ENCODE data around the gene SLC6A4. TPM values are rescaled to one million over a fixed set of nuclear protein-coding genes. Genes with fewer than 3 reads are reported as not detected.

Gene SLC6A4
- total RNA-seq, 1 experiment from 2014 or later = 20.6 TPM

GRCh38 chr17:30196504-30196903 lies 39.0 kb downstream of the SLC6A4 start:
- no peak for DNase-seq
- H3K4me3 Mint-ChIP-seq (ENCODE audit: unreplicated experiment) = no peak overlapping the region
- intact Hi-C loops (cut with micrococcal nuclease; ENCODE audit: unreplicated experiment) = loop anchor here (10.0 kb wide), 1 partner anchor 78 kb away; no protein-coding TSS in a partner anchor
- H3K27me3 ChIP-seq (replicated peaks; ENCODE audit: control insufficient read depth, insufficient read depth, low read length) = no peaks in the 10 kb centered on the region
- H3K36me3 ChIP-seq (ENCODE audit: control insufficient read depth, insufficient read depth, low read length) = no peaks in the 10 kb centered on the region
- H3K27ac Mint-ChIP-seq (ENCODE audit: unreplicated experiment) = no peak overlapping the region
- H3K36me3 Mint-ChIP-seq (ENCODE audit: insufficient read depth, unreplicated experiment) = peaks cover 4% of the 10 kb centered on the region
- H3K4me1 ChIP-seq = no peaks in the 10 kb centered on the region
- CTCF ChIA-PET = no interaction called here
- no peaks in the 10 kb centered on the region for H3K4me1 Mint-ChIP-seq (ENCODE audit: low read depth, unreplicated experiment)
- H3K9me3 ChIP-seq = no peaks in the 10 kb centered on the region
- TF ChIP-seq, protein P1, sequence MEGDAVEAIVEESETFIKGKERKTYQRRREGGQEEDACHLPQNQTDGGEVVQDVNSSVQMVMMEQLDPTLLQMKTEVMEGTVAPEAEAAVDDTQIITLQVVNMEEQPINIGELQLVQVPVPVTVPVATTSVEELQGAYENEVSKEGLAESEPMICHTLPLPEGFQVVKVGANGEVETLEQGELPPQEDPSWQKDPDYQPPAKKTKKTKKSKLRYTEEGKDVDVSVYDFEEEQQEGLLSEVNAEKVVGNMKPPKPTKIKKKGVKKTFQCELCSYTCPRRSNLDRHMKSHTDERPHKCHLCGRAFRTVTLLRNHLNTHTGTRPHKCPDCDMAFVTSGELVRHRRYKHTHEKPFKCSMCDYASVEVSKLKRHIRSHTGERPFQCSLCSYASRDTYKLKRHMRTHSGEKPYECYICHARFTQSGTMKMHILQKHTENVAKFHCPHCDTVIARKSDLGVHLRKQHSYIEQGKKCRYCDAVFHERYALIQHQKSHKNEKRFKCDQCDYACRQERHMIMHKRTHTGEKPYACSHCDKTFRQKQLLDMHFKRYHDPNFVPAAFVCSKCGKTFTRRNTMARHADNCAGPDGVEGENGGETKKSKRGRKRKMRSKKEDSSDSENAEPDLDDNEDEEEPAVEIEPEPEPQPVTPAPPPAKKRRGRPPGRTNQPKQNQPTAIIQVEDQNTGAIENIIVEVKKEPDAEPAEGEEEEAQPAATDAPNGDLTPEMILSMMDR (IDR thresholded peaks at IDR 0.05; ENCODE audit: insufficient read depth in 1 of 2, low read depth in 1 of 2, low read length in 1 of 2, severe bottlenecking in 1 of 2, unreplicated experiment in 1 of 2) = no peak
- BruUV-seq (replicated peaks) = no TSS peak
- H3K27me3 Mint-ChIP-seq (ENCODE audit: insufficient read depth, unreplicated experiment) = no peaks in the 10 kb centered on the region
- no peak overlapping the region for H3K4me3 ChIP-seq (ENCODE audit: low read depth, low read length)
- POLR2A ChIA-PET = no interaction called here
- no peaks in the 10 kb centered on the region for H3K9me3 Mint-ChIP-seq (ENCODE audit: unreplicated experiment)

DNA sequence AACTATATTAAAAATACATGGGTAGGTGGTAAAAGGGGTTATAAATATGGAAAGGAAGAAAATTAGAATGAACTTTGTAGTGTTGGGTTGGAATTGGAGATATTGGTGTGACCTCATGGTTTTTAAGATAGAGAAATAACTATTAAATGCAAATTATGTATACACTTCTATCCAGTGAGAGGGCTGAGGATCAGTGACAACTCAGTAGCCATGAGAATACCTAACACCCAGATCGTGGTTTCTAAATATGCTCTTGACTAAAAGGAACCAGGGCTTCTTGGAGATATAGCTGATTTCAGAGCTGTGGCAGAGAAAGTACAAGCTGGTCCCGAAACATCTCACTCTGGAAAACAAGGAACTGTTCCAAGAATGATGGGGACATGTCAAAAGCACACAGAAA lies 44.4 kb downstream of the SLC6A4 start:
- no peaks in the 10 kb centered on the region for H3K27me3 ChIP-seq (replicated peaks; ENCODE audit: control insufficient read depth, insufficient read depth, low read length)
- BruUV-seq (replicated peaks) = no TSS peak
- no peaks in the 10 kb centered on the region for H3K9me3 Mint-ChIP-seq (ENCODE audit: unreplicated experiment)
- H3K4me3 ChIP-seq (ENCODE audit: low read depth, low read length) = no peak overlapping the region
- H3K27ac Mint-ChIP-seq (ENCODE audit: unreplicated experiment) = no peak overlapping the region
- no peaks in the 10 kb centered on the region for H3K4me1 Mint-ChIP-seq (ENCODE audit: low read depth, unreplicated experiment)
- peaks cover 6% of the 10 kb centered on the region for H3K36me3 Mint-ChIP-seq (ENCODE audit: insufficient read depth, unreplicated experiment)
- H3K9me3 ChIP-seq = no peaks in the 10 kb centered on the region
- no peaks in the 10 kb centered on the region for H3K4me1 ChIP-seq
- intact Hi-C loops (cut with micrococcal nuclease; ENCODE audit: unreplicated experiment) = loop anchor here (5.0 to 10.0 kb wide), 3 partner anchors 46 to 146 kb away; partner anchors contain the start of gene SLC6A4
- no peaks in the 10 kb centered on the region for H3K36me3 ChIP-seq (ENCODE audit: control insufficient read depth, insufficient read depth, low read length)
- no peak overlapping the region for H3K4me3 Mint-ChIP-seq (ENCODE audit: unreplicated experiment)
- TF ChIP-seq, protein P1 (IDR thresholded peaks at IDR 0.05; ENCODE audit: insufficient read depth in 1 of 2, low read depth in 1 of 2, low read length in 1 of 2, severe bottlenecking in 1 of 2, unreplicated experiment in 1 of 2) = no peak
- POLR2A ChIA-PET = no interaction called here
- no peaks in the 10 kb centered on the region for H3K27me3 Mint-ChIP-seq (ENCODE audit: insufficient read depth, unreplicated experiment)
- DNase-seq = no peak
- CTCF ChIA-PET = interaction anchor here (1.4 kb wide), 1 partner anchor 46 kb away, joined by 4 read pairs; no protein-coding TSS in a partner anchor

- Mint-ChIP-seq H3K4me1 (ENCODE audit: low read depth, unreplicated experiment) (no peaks in the 10 kb centered on the region), H3K27ac (ENCODE audit: unreplicated experiment) (no peak overlapping the region), H3K27me3 (ENCODE audit: insufficient read depth, unreplicated experiment) (no peaks in the 10 kb centered on the region), H3K36me3 (ENCODE audit: insufficient read depth, unreplicated experiment) (peaks cover 16% of the 10 kb centered on the region), H3K9me3 (ENCODE audit: unreplicated experiment) (no peaks in the 10 kb centered on the region), H3K4me3 (ENCODE audit: unreplicated experiment) (no peak overlapping the region)
- BruUV-seq (replicated peaks) = no TSS peak
- TF ChIP-seq, protein P1 (IDR thresholded peaks at IDR 0.05; ENCODE audit: insufficient read depth in 1 of 2, low read depth in 1 of 2, low read length in 1 of 2, severe bottlenecking in 1 of 2, unreplicated experiment in 1 of 2) = no peak
- no peaks in the 10 kb centered on the region for H3K4me1 ChIP-seq
- no peak overlapping the region for H3K4me3 ChIP-seq (ENCODE audit: low read depth, low read length)
- intact Hi-C loops (cut with micrococcal nuclease; ENCODE audit: unreplicated experiment) = no loop called here
- ChIA-PET CTCF (no interaction called here), POLR2A (no interaction called here)
- no peaks in the 10 kb centered on the region for H3K36me3 ChIP-seq (ENCODE audit: control insufficient read depth, insufficient read depth, low read length)
- no peak for DNase-seq
- H3K9me3 ChIP-seq = no peaks in the 10 kb centered on the region
- H3K27me3 ChIP-seq (replicated peaks; ENCODE audit: control insufficient read depth, insufficient read depth, low read length) = no peaks in the 10 kb centered on the region
Measured at GRCh38 chr17:30188211-30188939, 47.1 kb downstream of the SLC6A4 start.
